Ureter (tissue), 1 donor: ENCODE results near the gene CHST1. TPM values are rescaled to one million over a fixed set of nuclear protein-coding genes. Genes with fewer than 3 reads are reported as not detected.

ENCODE experiments used
- DNase-seq: peaks from one replicate; pipeline ENCODE4 v3.0.0-alpha.2; 2020; ENCODE audit warnings: low spot score
- total RNA-seq: library from RNA; stranded (reverse); gene quantifications from one replicate; pipeline ENCODE4 v1.2.4, GENCODE V29; 2023
- donor health status: DM: yes; HTN: yes; CAD: no.

The CHST1 gene
- total RNA-seq, 1 donor from 2014 or later: 0.81 TPM

GRCh38 chr11:45674481-45675190 is 9.2 kb upstream of the CHST1 start:
- no peak for DNase-seq

DNA sequence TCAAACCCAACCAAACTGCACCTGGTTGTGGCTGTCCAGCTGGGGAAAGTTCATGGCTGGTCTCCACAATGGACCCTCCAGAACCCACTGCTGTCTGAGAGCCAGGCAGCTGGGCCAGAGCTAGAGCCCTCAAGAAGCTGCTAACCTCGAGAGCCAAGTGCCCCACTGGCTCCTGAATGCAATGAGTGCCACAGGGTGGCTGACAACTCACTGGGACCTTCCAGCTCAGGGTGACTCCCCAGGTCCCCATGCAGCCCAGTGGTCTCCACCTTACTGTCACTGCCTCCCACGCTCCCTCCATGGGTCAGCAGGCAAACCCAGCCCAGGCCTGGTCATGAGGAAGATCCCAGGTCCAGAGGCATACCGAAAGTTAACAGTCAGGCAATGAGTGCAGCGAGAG is 8.0 kb upstream of the CHST1 start:
- no peak for DNase-seq

- no peak for DNase-seq
These were observed 7.2 kb upstream of the CHST1 start for GRCh38 chr11:45672593-45672992.

DNA sequence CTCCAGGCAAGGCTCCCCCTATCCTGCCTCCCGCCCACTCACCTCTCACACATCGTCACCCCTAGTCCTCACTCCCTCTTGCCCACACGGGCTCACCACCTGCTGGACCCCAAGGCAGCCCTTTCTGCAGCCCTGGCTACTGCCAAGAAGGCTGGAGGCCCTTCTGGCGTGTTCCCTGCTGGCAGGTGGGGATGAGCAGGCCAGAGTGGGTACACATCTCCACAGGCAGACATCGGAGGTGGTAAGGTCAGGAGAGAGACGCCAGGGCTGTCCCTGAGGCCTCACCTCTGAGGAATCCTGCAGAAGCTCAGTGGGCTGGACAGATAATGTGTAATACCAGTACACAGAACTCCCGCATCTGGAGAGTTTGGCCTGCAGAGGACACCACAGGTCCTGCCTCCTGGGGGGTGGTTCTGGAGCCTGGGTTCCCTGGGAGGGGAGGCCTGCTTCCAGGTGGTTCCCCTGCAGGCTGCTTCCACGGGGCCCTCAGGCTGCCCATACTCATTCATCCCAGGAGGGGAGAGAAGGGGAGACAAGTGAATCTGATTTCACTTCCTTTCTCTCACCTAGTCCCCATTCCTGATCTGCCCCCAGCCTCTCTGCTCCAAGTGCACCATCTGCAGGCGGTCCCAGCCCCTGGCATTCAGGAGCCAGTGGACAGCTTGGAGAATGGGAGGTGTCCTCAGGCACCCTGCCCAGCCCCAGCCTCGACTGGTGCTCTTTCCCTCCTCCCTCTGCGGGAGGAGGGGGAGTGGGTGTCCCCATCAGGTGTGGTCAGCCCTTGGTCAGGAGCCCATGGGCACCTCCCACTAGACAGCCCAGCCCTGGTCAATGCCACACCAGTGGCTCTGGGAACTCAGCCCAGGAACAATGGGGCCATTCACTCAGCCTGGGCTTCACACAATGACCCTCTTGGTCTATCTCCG is 6.1 kb upstream of the CHST1 start:
- no peak for DNase-seq

- no peak for DNase-seq
These were observed 5.1 kb upstream of the CHST1 start for GRCh38 chr11:45670386-45671135.

DNA sequence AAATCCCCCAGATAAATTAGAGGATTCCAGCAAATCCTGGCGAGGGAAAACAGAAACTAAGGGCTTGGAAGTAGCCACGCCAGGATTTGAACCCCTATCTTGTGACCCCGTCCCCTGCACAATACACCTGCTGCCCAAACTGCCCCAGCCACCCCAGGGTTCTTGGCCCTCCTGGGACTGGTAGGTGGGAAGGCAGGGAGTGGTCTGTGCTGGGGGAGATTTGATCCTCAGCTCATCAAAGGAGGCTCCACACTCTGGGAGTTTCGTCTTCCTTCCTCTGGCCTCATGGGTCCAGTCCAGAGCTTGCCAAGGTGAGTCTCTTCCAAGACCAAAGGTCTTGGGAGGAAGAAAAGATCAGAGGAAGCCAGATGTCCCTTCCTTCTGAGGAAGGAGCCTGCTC is 4.5 kb upstream of the CHST1 start:
- no peak for DNase-seq

DNA sequence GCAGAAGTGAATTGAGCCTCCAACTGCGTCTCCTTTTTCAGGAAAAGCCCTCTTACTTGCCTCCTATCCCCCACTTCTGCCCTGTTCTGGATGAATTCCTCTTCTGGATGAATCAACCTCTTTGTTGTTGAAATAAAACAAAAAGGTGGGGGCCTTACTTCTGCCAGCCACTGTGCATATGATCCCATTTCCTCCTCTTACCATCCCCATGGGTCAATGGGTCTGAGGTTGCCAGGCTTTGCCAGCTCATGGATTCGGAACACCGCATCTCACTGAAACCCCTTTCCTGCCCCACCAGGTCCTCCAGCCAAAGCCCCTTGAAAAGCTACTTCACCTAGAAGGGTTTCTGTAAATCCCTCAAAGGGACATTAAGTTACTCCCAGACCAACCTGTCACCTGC is 3.7 kb upstream of the CHST1 start:
- no peak for DNase-seq

GRCh38 chr11:45667929-45668680 is 2.7 kb upstream of the CHST1 start:
- no peak for DNase-seq

GRCh38 chr11:45666648-45667642 is 1.5 kb upstream of the CHST1 start:
- no peak for DNase-seq

DNA sequence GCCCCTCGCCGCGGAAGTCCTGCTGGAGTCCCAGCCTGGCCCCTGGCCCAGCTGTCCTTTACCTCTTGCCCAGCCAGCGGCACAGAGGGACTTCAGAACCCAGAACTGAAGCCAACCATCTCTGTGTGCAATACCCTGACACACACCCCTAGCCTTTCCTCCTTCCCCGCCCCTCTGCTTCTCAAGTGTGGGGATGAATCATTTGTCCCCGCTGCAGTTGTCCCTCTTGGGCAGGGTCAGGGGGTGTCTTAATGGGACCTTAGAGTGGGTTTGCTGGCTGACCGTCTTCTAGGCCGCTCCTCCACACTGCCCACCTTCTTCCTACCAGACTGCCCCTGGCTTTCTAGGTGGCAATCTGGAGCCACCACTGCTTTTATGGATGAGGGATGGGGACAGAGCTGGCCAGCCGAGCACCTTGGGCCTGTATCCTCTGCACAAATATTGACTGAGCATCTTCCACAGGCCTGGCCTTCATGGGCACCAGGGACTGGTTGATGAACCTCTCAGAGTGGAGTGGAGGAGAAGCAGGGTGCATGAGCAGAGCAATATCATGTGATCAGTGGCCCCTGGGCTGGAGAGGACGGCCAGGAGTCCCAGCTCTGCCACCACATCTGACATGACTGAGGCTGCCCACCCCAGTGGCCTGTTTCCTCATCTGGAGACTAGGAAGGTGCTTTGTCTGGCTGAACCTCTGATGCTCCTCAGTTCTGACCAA is 668 bp upstream of the CHST1 start:
- DNase-seq: no peak

- no peak for DNase-seq
These were observed 831 bp downstream of the CHST1 start for GRCh38 chr11:45664376-45665205.

DNA sequence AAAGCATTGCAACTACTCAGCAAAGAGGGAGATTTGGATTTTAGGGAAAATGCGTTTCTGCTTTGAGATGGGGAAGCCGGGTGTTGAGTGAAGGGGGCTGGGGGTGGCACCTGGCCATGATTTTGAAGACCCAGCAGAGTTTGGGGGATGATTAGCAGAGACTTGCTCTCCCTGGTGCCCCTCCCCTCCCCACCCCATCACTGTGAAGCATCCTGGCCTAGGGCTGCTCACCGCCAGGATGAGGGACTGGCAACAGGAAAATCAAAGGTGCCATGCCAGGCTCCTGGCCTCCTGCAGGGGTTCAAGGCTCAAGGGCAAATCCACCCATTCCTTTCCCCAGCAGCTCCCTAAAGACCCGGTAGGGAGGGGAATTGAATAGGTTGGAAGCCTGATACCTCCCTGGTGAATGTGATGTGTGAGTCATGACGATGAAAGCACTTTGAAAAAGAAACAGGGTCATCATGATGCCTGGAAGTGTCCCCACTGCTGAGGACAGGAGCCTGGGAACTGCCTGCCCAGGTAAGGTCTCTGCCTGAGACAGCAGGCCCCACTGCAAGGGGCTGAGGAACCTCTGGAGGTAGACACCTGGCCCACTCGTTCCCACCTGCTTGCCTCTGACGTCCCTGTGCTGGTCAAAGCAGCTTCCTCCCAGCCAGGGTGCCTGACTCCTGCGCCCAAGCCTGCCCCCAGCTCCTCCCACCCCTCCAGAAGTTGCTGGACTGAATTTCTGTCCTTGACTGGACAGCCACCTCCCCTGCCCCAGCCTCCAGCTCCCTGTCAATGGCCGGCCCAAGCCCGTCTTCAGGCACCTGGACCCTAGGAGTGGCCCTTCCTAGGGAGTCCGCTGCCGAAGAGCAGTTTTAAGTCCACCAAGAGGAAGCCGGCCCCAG is 1.7 kb downstream of the CHST1 start:
- DNase-seq: no peak

- no peak for DNase-seq
These were observed 2.5 kb downstream of the CHST1 start for GRCh38 chr11:45662665-45663485.

DNA sequence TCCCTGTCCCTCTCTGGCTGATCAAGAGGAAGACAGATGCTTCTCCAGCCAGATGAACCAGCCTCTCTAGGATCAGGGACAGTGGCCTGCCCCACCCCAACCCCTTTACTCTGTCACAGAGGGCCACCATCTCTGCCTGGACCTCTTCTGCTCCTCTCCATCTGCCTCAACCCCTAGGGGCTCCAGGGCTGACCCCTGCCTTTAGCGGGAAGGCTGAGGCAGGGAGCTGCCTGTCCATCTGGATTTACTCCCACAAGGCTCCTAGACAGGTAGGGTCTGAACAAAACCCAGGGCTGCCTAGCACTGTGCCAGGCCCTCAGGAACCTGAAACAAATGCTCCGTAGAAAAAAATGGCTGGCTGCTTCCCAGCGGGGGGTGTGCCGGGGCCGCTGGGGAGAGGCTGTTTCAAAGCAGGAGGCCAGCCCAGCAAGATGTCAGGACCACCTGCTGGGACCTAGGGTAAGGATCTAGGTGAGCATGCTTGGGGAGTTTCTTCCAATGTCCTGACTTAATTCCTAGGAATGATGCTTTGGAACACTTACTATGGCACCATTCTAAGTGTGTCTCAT is 3.2 kb downstream of the CHST1 start:
- no peak for DNase-seq

DNA sequence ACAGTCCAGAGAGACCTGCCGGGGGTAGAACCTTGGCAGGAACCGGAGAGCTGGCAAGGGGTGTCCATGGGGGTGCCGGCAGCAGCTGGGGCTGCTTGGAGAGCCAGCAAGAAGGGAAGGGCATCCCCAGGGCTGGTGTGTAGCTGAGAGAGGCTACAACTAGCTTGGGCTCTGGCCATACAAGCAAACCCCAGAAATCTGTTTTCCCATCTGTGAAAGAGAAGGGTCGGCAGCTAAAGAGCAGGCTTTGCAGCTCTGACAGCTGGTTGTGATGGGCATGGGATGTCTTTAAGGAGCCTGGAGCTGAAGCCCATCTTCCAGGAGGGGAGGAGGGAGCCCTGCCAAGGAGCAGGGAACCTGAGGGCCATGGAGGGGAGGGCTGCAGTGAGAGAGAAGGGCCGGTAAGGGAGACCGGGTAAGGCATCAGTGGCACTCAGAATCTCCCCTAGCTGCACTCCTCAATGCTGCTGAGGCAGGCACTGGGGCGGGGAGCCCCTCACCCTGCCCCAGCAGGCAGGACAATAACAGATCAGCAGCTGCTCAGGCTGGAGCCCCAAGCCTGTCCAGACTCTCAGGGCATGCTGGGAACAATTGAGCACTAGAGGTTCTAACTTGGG is 3.9 kb downstream of the CHST1 start:
- no peak for DNase-seq
